ENCODE results near the gene ADGRV1. TPM values are rescaled to one million over a fixed set of nuclear protein-coding genes. Genes with fewer than 3 reads are reported as not detected.

Gene ADGRV1
- total RNA-seq, 4 donors from 2014 or later = 6.0 to 37.0 (median 10.6) TPM

DNA sequence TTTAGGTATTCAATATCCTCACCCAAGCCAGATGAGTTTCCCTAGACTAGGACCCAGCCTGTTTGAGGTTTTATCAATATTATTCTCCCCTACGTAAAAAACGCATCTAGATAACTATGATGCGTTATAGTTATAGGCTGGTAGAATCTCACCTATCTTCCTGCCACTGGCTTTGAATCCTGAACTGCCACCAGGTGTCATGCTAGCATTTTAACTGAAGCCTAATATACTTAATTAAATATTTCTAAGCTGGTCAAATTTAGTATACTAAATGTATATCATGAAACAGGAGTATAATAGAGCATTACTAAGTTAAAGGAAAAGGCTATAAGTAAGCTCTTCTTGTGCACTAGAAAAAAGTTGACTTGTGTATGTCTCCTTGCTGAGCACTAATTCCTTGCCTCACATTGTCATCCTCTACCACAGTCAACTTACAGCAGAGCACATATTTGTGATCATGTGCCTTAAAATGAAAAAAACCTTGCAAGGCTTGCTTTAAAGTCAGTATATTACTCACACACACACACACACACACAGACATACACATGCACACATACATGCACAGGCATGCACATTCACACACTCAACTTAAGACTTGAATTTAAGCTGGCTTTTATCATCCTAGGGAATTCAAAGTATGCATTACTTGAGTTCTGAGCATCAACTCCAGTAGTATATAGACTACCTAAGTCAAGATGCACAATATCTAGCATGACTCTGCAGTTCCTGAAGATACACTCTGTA, 303.4 kb downstream of the ADGRV1 start:
- 88 to 96% methylated on average over 3 of the region's 3 CpGs for WGBS, 2 donors (ENCODE audit: low coverage in 1 of 2)
- no peak for DNase-seq
- intact Hi-C loops (cut with DNase I; ENCODE audit: low total_unique reads) = no loop called here
- H3K27me3 ChIP-seq = no peaks in the 10 kb centered on the region
- in situ Hi-C loops (cut with MboI; ENCODE audit: low pct_ligation_motif_present in 1 of 4, low pct_unique_long_range_greater_than_20kb in 1 of 4, low sequenced_read_pairs in 3 of 4) = loop anchor here (10.0 to 25.0 kb wide), 5 partner anchors 225 to 563 kb away; no protein-coding TSS in a partner anchor
- no peaks in the 10 kb centered on the region for H3K9me3 ChIP-seq
- H3K36me3 ChIP-seq = no peaks in the 10 kb centered on the region
- H3K4me1 ChIP-seq = peaks cover 0 to 6% (median under 1%) of the 10 kb centered on the region in 4 donors
- H3K4me3 ChIP-seq = no peak overlapping the region
- no peak overlapping the region for H3K27ac ChIP-seq
- TF ChIP-seq CTCF (IDR thresholded peaks at IDR 0.05) = no peak
- TF ChIP-seq POLR2AphosphoS5 (IDR thresholded peaks at IDR 0.05) = no peak
- TF ChIP-seq EP300 (IDR thresholded peaks at IDR 0.05; ENCODE audit: low read depth) = no peak
- TF ChIP-seq POLR2A (IDR thresholded peaks at IDR 0.05) = no peak

DNA sequence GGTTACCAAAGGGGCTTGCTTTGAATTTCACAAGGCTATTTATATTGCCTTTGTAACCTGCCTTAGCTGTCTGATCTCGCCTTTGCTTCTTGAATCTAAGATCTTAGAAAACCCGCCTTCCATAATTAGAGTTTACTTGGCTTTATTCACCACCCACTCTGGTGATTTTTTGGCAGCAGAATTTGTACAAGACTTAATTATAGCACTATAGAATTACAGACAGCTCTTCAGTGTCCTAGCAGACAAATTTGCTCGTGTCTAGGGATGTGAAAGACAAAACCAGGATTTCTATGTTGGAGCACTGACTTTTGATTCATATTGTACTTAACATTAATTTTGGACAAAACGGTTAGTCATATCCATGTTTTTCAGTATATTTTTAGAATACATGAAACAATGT, 306.6 kb downstream of the ADGRV1 start:
- WGBS, 2 donors (ENCODE audit: low coverage in 1 of 2) = 75 to 79% methylated on average over 4 of the region's 4 CpGs
- Histone ChIP-seq H3K27ac (no peak overlapping the region), H3K4me1 (peaks cover 0 to 6% (median 1%) of the 10 kb centered on the region in 4 donors), H3K4me3 (no peak overlapping the region), H3K9me3 (no peaks in the 10 kb centered on the region), H3K36me3 (no peaks in the 10 kb centered on the region), H3K27me3 (no peaks in the 10 kb centered on the region)
- DNase-seq = no peak
- intact Hi-C loops (cut with DNase I; ENCODE audit: low total_unique reads) = no loop called here
- TF ChIP-seq POLR2A (IDR thresholded peaks at IDR 0.05) = no peak
- no peak for TF ChIP-seq CTCF (IDR thresholded peaks at IDR 0.05)
- no peak for TF ChIP-seq POLR2AphosphoS5 (IDR thresholded peaks at IDR 0.05)
- no peak for TF ChIP-seq EP300 (IDR thresholded peaks at IDR 0.05; ENCODE audit: low read depth)
- in situ Hi-C loops (cut with MboI; ENCODE audit: low pct_ligation_motif_present in 1 of 4, low pct_unique_long_range_greater_than_20kb in 1 of 4, low sequenced_read_pairs in 3 of 4) = loop anchor here (10.0 to 25.0 kb wide), 5 partner anchors 222 to 560 kb away; no protein-coding TSS in a partner anchor

DNA sequence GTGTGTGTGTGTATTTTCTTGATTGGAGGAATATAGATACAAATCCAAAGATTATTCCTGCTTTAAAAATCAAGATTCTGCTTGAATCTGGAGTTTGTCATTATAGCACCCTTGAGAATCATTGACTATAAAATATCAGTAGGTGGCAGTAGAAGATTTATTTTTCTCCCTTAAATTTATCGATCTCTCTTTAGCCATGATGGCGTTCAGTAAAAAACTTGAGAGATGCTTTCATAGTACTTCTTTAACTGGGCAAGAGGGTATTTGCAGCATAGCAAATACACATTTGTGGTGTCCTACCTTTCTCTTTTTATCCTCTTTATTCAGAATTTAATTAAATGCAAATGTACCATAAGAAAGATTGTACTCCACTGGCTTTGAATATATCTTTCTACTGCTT, 307.7 kb downstream of the ADGRV1 start:
- no peak for DNase-seq
- no peaks in the 10 kb centered on the region for H3K36me3 ChIP-seq
- peaks cover 0 to 6% (median 1%) of the 10 kb centered on the region in 4 donors for H3K4me1 ChIP-seq
- TF ChIP-seq CTCF (IDR thresholded peaks at IDR 0.05) = peak; percentile 41 to 60 (median 52)
- no peak for TF ChIP-seq POLR2A (IDR thresholded peaks at IDR 0.05)
- no peak overlapping the region for H3K27ac ChIP-seq
- intact Hi-C loops (cut with DNase I; ENCODE audit: low total_unique reads) (no loop called here), in situ Hi-C loops (cut with MboI; ENCODE audit: low pct_ligation_motif_present in 1 of 4, low pct_unique_long_range_greater_than_20kb in 1 of 4, low sequenced_read_pairs in 3 of 4) (loop anchor here (10.0 to 25.0 kb wide), 5 partner anchors 221 to 558 kb away; no protein-coding TSS in a partner anchor)
- 0 to 1% methylated on average over 2 of the region's 2 CpGs for WGBS, 2 donors (ENCODE audit: low coverage in 1 of 2)
- no peaks in the 10 kb centered on the region for H3K9me3 ChIP-seq
- no peaks in the 10 kb centered on the region for H3K27me3 ChIP-seq
- H3K4me3 ChIP-seq = no peak overlapping the region

DNA sequence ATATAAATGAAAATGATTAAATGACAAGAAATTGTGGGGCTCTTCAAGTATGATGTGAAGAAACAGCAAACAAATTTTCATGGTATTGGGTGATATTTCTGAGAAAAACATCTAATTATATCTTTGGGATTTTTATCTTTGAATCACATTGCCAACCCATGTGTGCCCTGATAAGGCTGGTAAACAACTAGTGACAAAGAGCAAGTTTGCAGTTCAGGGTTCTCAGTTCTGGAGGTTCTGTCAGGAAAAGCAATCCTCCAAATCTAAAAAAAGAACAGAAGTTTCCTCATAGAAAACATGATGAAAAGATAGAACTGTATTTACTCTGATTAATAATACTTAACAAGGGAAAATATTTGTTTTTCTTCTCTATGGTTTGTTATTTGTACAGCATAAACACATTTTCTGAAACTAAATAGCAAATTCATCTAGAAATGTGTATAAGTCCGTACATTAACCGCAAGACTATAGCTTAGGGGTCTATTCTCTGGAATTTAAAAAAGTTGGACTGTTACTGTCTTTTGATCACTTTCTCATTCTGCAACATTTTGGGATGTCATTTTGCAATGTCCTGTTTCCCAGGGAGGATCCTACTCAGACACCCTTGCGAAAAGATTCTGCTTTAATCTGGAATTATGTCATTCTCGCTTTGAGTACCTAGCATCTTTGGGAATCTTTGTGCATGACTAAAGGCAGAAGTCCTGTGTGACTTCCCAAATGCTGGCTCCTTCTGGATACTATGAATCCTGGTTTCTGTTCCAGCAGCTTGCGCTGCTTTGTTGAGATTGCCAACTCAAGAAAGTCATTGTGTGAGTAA, 308.5 kb downstream of the ADGRV1 start:
- Histone ChIP-seq H3K27me3 (no peaks in the 10 kb centered on the region), H3K4me1 (peaks cover 0 to 6% (median 1%) of the 10 kb centered on the region in 4 donors), H3K9me3 (no peaks in the 10 kb centered on the region), H3K4me3 (no peak overlapping the region), H3K36me3 (no peaks in the 10 kb centered on the region), H3K27ac (no peak overlapping the region)
- intact Hi-C loops (cut with DNase I; ENCODE audit: low total_unique reads) (no loop called here), in situ Hi-C loops (cut with MboI; ENCODE audit: low pct_ligation_motif_present in 1 of 4, low pct_unique_long_range_greater_than_20kb in 1 of 4, low sequenced_read_pairs in 3 of 4) (loop anchor here (10.0 to 25.0 kb wide), 5 partner anchors 220 to 558 kb away; no protein-coding TSS in a partner anchor)
- no peak for DNase-seq
- WGBS, 2 donors (ENCODE audit: low coverage in 1 of 2) = 83 to 85% methylated on average over 3 to 5 of the region's 5 CpGs
- no peak for TF ChIP-seq POLR2AphosphoS5 (IDR thresholded peaks at IDR 0.05)
- no peak for TF ChIP-seq POLR2A (IDR thresholded peaks at IDR 0.05)
- no peak for TF ChIP-seq CTCF (IDR thresholded peaks at IDR 0.05)
- no peak for TF ChIP-seq EP300 (IDR thresholded peaks at IDR 0.05; ENCODE audit: low read depth)
